Measurements from ENCODE around the gene MRPL32. TPM values are rescaled to one million over a fixed set of nuclear protein-coding genes. Genes with fewer than 3 reads are reported as not detected.

The MRPL32 gene
- total and polyA plus RNA-seq, 8 donors, result 15.9 to 158 (median 65.3) TPM

GRCh38 chr7:42928754-42929153, 3.4 kb upstream of the MRPL32 start:
- H3K27me3 ChIP-seq, result no peaks in the 10 kb centered on the region
- H3K9me3 ChIP-seq, result no peaks in the 10 kb centered on the region
- intact Hi-C loops (cut with DNase I; ENCODE audit: low total_unique reads), result no loop called here
- TF ChIP-seq CTCF (IDR thresholded peaks at IDR 0.05), result no peak
- 60 to 77% (median 66%) methylated on average over 3 of the region's 3 CpGs for WGBS, 5 donors
- peaks cover 16 to 39% (median 36%) of the 10 kb centered on the region in 4 donors for H3K36me3 ChIP-seq
- H3K4me1 ChIP-seq, result peaks cover 35 to 75% (median 50%) of the 10 kb centered on the region in 4 donors
- no peak overlapping the region for H3K4me3 ChIP-seq
- no peak overlapping the region for H3K27ac ChIP-seq
- DNase-seq, result no peak

GRCh38 chr7:42929449-42929848, 2.7 kb upstream of the MRPL32 start:
- peaks cover 39 to 81% (median 57%) of the 10 kb centered on the region in 4 donors for H3K4me1 ChIP-seq
- WGBS, 5 donors, result 49 to 74% (median 61%) methylated on average over 3 of the region's 3 CpGs
- intact Hi-C loops (cut with DNase I; ENCODE audit: low total_unique reads), result no loop called here

GRCh38 chr7:42930889-42931288, 1.3 kb upstream of the MRPL32 start:
- TF ChIP-seq CTCF (IDR thresholded peaks at IDR 0.05) (no peak), POLR2AphosphoS5 (IDR thresholded peaks at IDR 0.05) (peak in 1 of 3 donors; percentile 62)
- peak overlapping the region; percentile 83 to 90 (median 86) for H3K4me3 ChIP-seq
- peak overlapping the region in 4 of 5 donors; percentile 87 to 89 (median 89) for H3K27ac ChIP-seq
- H3K4me1 ChIP-seq, result peaks cover 42 to 82% (median 61%) of the 10 kb centered on the region in 4 donors
- intact Hi-C loops (cut with DNase I; ENCODE audit: low total_unique reads), result no loop called here
- WGBS, 5 donors, result 3 to 9% (median 4%) methylated on average over 5 of the region's 5 CpGs
- no peaks in the 10 kb centered on the region for H3K9me3 ChIP-seq
- DNase-seq, result no peak
- H3K36me3 ChIP-seq, result peaks cover 0 to 29% (median 27%) of the 10 kb centered on the region in 4 donors
- H3K27me3 ChIP-seq, result no peaks in the 10 kb centered on the region

More at GRCh38 chr7:42929449-42929848, 2.7 kb upstream of the MRPL32 start:
- DNase-seq, result no peak
- Histone ChIP-seq H3K27me3 (no peaks in the 10 kb centered on the region), H3K27ac (no peak overlapping the region), H3K9me3 (no peaks in the 10 kb centered on the region), H3K4me3 (peak overlapping the region in 1 of 4 donors; percentile 90), H3K36me3 (peaks cover 9 to 32% (median 29%) of the 10 kb centered on the region in 4 donors)
- TF ChIP-seq POLR2A (IDR thresholded peaks at IDR 0.05) (no peak), POLR2AphosphoS5 (IDR thresholded peaks at IDR 0.05) (no peak), EP300 (IDR thresholded peaks at IDR 0.05) (no peak), CTCF (IDR thresholded peaks at IDR 0.05) (no peak)

GRCh38 chr7:42931447-42931833, 736 bp upstream of the MRPL32 start:
- peaks cover 42 to 83% (median 61%) of the 10 kb centered on the region in 4 donors for H3K4me1 ChIP-seq
- no peaks in the 10 kb centered on the region for H3K27me3 ChIP-seq
- peaks cover 0 to 29% (median 27%) of the 10 kb centered on the region in 4 donors for H3K36me3 ChIP-seq
- H3K4me3 ChIP-seq, result peak overlapping the region; percentile 83 to 90 (median 86)
- no peaks in the 10 kb centered on the region for H3K9me3 ChIP-seq
- intact Hi-C loops (cut with DNase I; ENCODE audit: low total_unique reads), result no loop called here
- DNase-seq, result no peak
- no peak for TF ChIP-seq EP300 (IDR thresholded peaks at IDR 0.05)
- no peak for TF ChIP-seq POLR2A (IDR thresholded peaks at IDR 0.05)
- TF ChIP-seq POLR2AphosphoS5 (IDR thresholded peaks at IDR 0.05), result no peak
- no peak for TF ChIP-seq CTCF (IDR thresholded peaks at IDR 0.05)
- WGBS, 5 donors, result 0 to 1% (median 0%) methylated on average over 12 of the region's 12 CpGs
- H3K27ac ChIP-seq, result peak overlapping the region; percentile 87 to 89 (median 89)
